Panc1 (cell line): Measurements from ENCODE around the gene ZNF362. TPM values are rescaled to one million over a fixed set of nuclear protein-coding genes. Genes with fewer than 3 reads are reported as not detected.

Source experiments
- ATAC-seq: fragments of 200-7000 bp; cut with Tn5 transposase; 2 replicates; pipeline ENCODE4 v1.9.1; 2020; ENCODE audit warnings: mild to moderate bottlenecking, moderate library complexity
- BruUV-seq: library from RNA; stranded (reverse); fragments of 400-500 nt; replicated peaks from 2 replicates; lab custom pipeline; 2021; lab: Mats Ljungman, UMichigan
- CTCF ChIA-PET: fragments of 300-600 bp; sonication (Branson Sonifier 250); formaldehyde crosslinking; loops from one replicate; lab custom pipeline; 2022; ENCODE audit warnings: antibody characterized with exemption; lab: Charles Lee
- POLR2A ChIA-PET: fragments of 300-600 bp; sonication (Branson Sonifier 250); formaldehyde crosslinking; loops from one replicate; lab custom pipeline; 2022; ENCODE audit warnings: antibody characterized with exemption; lab: Charles Lee
- DNase-seq: peaks from one replicate; pipeline ENCODE4 v3.0.0-alpha.2; 2010; ENCODE audit warnings: low read depth, low spot score
- H3K27ac ChIP-seq: 2 replicates; pipeline ENCODE4 v1.5.1; 2011; ENCODE audit warnings: mild to moderate bottlenecking, low read length, inconsistent platforms
- H3K27me3 ChIP-seq: fragments of 200-500 bp; sonication (Bioruptor generic); 2 replicates; pipeline ENCODE4 v1.6.0; 2014; ENCODE audit warnings: low read length, inconsistent platforms; ENCODE audit not compliant: control insufficient read depth, insufficient read depth
- H3K36me3 ChIP-seq: fragments of 200-500 bp; sonication (Bioruptor generic); 2 replicates; pipeline ENCODE4 v1.5.1; 2014; ENCODE audit warnings: inconsistent platforms, mild to moderate bottlenecking, low read length, moderate library complexity; ENCODE audit not compliant: control insufficient read depth, insufficient read depth
- H3K4me1 ChIP-seq: 2 replicates; pipeline ENCODE4 v1.5.1; 2011; ENCODE audit warnings: inconsistent platforms, mild to moderate bottlenecking, low read length, moderate library complexity; ENCODE audit not compliant: control insufficient read depth, insufficient read depth
- H3K4me3 ChIP-seq, 2 experiments: 2 replicates each; pipeline ENCODE4 v1.5.1; 2011 to 2012; ENCODE audit warnings: low read depth in 2 of 2, low read length in 2 of 2, mild to moderate bottlenecking in 2 of 2, inconsistent platforms in 1 of 2, moderate library complexity in 1 of 2
- H3K9me3 ChIP-seq: fragments of 200-500 bp; sonication (Bioruptor generic); 2 replicates; pipeline ENCODE4 v1.5.1; 2014; ENCODE audit warnings: low read depth, mild to moderate bottlenecking, inconsistent platforms, low read length, moderate library complexity; ENCODE audit not compliant: control insufficient read depth, insufficient read depth
- CTCF ChIP-seq: fragments of 450-650 bp; IDR thresholded peaks from 2 replicates; pipeline ENCODE4 v1.5.1; 2017; ENCODE audit warnings: mild to moderate bottlenecking
- POLR2AphosphoS5 ChIP-seq: IDR thresholded peaks from 2 replicates; pipeline ENCODE4 v1.6.1; 2012; ENCODE audit warnings: mild to moderate bottlenecking, low read depth, low read length, moderate library complexity
- SIN3A ChIP-seq: IDR thresholded peaks from 2 replicates; pipeline ENCODE4 v1.6.1; 2012; ENCODE audit warnings: low read depth, mild to moderate bottlenecking, low read length, moderate library complexity, borderline replicate concordance; ENCODE audit not compliant: insufficient read depth
- TCF7L2 ChIP-seq: IDR thresholded peaks from 2 replicates; pipeline ENCODE4 v1.6.1; 2011; ENCODE audit warnings: mild to moderate bottlenecking, low read depth, low read length, inconsistent platforms
- in situ Hi-C: cut with HindIII; loops from 2 replicates; pipeline ENCODE4 v1.10.0; 2016; ENCODE audit warnings: low sequenced_read_pairs, low pct_unique_long_range_greater_than_20kb
- intact Hi-C: fragments of 100-400 bp; cut with micrococcal nuclease; formaldehyde crosslinking; loops from one replicate; pipeline ENCODE4 v1.10.0; 2022; ENCODE audit not compliant: unreplicated experiment
- total RNA-seq: library from RNA; stranded (reverse); gene quantifications from one replicate; pipeline ENCODE4 v1.2.1, GENCODE V29; 2021; ENCODE audit not compliant: unreplicated experiment
- TF ChIP-seq, protein P1 (sequence below), 2 experiments: IDR thresholded peaks; 2 replicates each; pipeline ENCODE4 v1.6.1; 2011 to 2012; ENCODE audit warnings: low read depth in 2 of 2, control low read depth in 1 of 2, low read length in 1 of 2, mild to moderate bottlenecking in 1 of 2, moderate library complexity in 1 of 2; ENCODE audit not compliant: insufficient read depth in 1 of 2

ZNF362 gene
- total RNA-seq, 1 experiment from 2014 or later: 17.5 TPM

- BruUV-seq: no TSS peak
- POLR2A ChIA-PET: no interaction called here
- H3K27ac ChIP-seq: no peak overlapping the region
These were observed 30.3 kb downstream of the ZNF362 start for GRCh38 chr1:33286451-33287185.

GRCh38 chr1:33287317-33287716, 31.0 kb downstream of the ZNF362 start:
- no peak for ATAC-seq
- Histone ChIP-seq H3K27me3 (no peaks in the 10 kb centered on the region), H3K4me1 (no peaks in the 10 kb centered on the region), H3K27ac (no peak overlapping the region), H3K4me3 (no peak overlapping the region), H3K9me3 (no peaks in the 10 kb centered on the region), H3K36me3 (no peaks in the 10 kb centered on the region)
- in situ Hi-C loops (no loop called here), intact Hi-C loops (no loop called here)
- ChIA-PET POLR2A (no interaction called here), CTCF (no interaction called here)
- no peak for DNase-seq
- BruUV-seq: no TSS peak
- no peak for TF ChIP-seq TCF7L2
- TF ChIP-seq, protein P1, sequence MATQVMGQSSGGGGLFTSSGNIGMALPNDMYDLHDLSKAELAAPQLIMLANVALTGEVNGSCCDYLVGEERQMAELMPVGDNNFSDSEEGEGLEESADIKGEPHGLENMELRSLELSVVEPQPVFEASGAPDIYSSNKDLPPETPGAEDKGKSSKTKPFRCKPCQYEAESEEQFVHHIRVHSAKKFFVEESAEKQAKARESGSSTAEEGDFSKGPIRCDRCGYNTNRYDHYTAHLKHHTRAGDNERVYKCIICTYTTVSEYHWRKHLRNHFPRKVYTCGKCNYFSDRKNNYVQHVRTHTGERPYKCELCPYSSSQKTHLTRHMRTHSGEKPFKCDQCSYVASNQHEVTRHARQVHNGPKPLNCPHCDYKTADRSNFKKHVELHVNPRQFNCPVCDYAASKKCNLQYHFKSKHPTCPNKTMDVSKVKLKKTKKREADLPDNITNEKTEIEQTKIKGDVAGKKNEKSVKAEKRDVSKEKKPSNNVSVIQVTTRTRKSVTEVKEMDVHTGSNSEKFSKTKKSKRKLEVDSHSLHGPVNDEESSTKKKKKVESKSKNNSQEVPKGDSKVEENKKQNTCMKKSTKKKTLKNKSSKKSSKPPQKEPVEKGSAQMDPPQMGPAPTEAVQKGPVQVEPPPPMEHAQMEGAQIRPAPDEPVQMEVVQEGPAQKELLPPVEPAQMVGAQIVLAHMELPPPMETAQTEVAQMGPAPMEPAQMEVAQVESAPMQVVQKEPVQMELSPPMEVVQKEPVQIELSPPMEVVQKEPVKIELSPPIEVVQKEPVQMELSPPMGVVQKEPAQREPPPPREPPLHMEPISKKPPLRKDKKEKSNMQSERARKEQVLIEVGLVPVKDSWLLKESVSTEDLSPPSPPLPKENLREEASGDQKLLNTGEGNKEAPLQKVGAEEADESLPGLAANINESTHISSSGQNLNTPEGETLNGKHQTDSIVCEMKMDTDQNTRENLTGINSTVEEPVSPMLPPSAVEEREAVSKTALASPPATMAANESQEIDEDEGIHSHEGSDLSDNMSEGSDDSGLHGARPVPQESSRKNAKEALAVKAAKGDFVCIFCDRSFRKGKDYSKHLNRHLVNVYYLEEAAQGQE (IDR thresholded peaks at IDR 0.05; ENCODE audit: insufficient read depth in 1 of 2, low read depth in 2 of 2, low read length in 1 of 2): no peak
- no peak for TF ChIP-seq SIN3A
- TF ChIP-seq CTCF: no peak
- TF ChIP-seq POLR2AphosphoS5: no peak

More at GRCh38 chr1:33286451-33287185, 30.3 kb downstream of the ZNF362 start:
- H3K36me3 ChIP-seq: no peaks in the 10 kb centered on the region
- in situ Hi-C loops (no loop called here), intact Hi-C loops (no loop called here)
- H3K27me3 ChIP-seq: no peaks in the 10 kb centered on the region
- TF ChIP-seq SIN3A (no peak), CTCF (no peak), POLR2AphosphoS5 (no peak), TCF7L2 (no peak)
- TF ChIP-seq, protein P1 (IDR thresholded peaks at IDR 0.05; ENCODE audit: insufficient read depth in 1 of 2, low read depth in 2 of 2, low read length in 1 of 2): no peak
- no peak overlapping the region for H3K4me3 ChIP-seq
- DNase-seq (no peak), ATAC-seq (no peak)
- no peaks in the 10 kb centered on the region for H3K4me1 ChIP-seq
- CTCF ChIA-PET: no interaction called here
- no peaks in the 10 kb centered on the region for H3K9me3 ChIP-seq
